K562 (cell line): ENCODE results near the gene LRP2BP. TPM values are rescaled to one million over a fixed set of nuclear protein-coding genes. Genes with fewer than 3 reads are reported as not detected.
A peak's percentile ranks its signal among the peaks of the same experiment; 100 is the strongest.

Experiments
- CCNT2 ChIP-seq: IDR thresholded peaks from 2 replicates; pipeline ENCODE4 v1.6.1; 2011; ENCODE audit warnings: borderline replicate concordance, low read depth, mild to moderate bottlenecking, moderate library complexity, mixed read lengths, low read length; ENCODE audit not compliant: insufficient read length; ENCODE audit errors: extremely low read depth
- JUND ChIP-seq, 2 experiments: IDR thresholded peaks; 2 replicates in 1 of 2; 3 replicates in 1 of 2; pipeline ENCODE4 v1.6.1; 2011; ENCODE audit warnings: borderline replicate concordance in 2 of 2, low read depth in 2 of 2, low read length in 2 of 2, improper control_type of control experiment in 1 of 2, missing biosample characterization in 1 of 2, missing genetic modification characterization in 1 of 2, missing genetic modification reagents in 1 of 2
- PCBP2 ChIP-seq: fragments of 200-400 bp; formaldehyde crosslinking; IDR thresholded peaks from 2 replicates; pipeline ENCODE4 v1.6.1; 2018; ENCODE audit warnings: low read length, low read depth, mild to moderate bottlenecking, moderate library complexity; ENCODE audit not compliant: poor library complexity, severe bottlenecking
- RCOR1 ChIP-seq, 2 experiments: IDR thresholded peaks; 2 replicates each; pipeline ENCODE4 v1.6.1; 2012; ENCODE audit warnings: low read depth in 2 of 2, low read length in 2 of 2, borderline replicate concordance in 1 of 2, improper control_type of control experiment in 1 of 2
- TCFL5 ChIP-seq: fragments of 250-450 bp; sonication (Bioruptor Pico); conservative IDR thresholded peaks from 2 replicates; pipeline ENCODE4 v1.6.1; 2021; ENCODE audit warnings: mild to moderate bottlenecking, moderate library complexity, matching md5 sums
- ZNF143 ChIP-seq: sonication (generic); formaldehyde crosslinking; IDR thresholded peaks from 2 replicates; pipeline ENCODE4 v1.9.0; 2022; ENCODE audit warnings: mild to moderate bottlenecking, missing genetic modification reagents
- polyA plus RNA-seq, 8 experiments: library from polyadenylated mRNA; depleted of rRNA in 4 of 8; stranded (reverse) in 5 of 8; unstranded in 3 of 8; fragments of >200 nt; fragmentation: Nextera tagmentation in 2 of 8; fragmentation: Illumina TruSeq in 1 of 8; extraction: Ambion mirVana in 2 of 8; extraction: Trizol in 1 of 8; gene quantifications; 2 replicates each; pipeline versions ENCODE4 v1.2.1 to v1.2.3, GENCODE V29; 2011 to 2014; ENCODE audit warnings: inconsistent platforms in 1 of 8, missing spikeins in 1 of 8
- total RNA-seq, 7 experiments: library from RNA; depleted of rRNA in 6 of 7; stranded (reverse); fragments of >200 nt in 6 of 7; fragmentation: Illumina TruSeq in 2 of 7; extraction: Trizol in 2 of 7; gene quantifications; 2 replicates each; pipeline versions ENCODE4 v1.2.1 to v1.2.3, GENCODE V29; 2011 to 2021; ENCODE audit warnings: low replicate concordance in 1 of 7
- TF ChIP-seq, protein P1 (sequence below), 2 experiments: IDR thresholded peaks in 1 of 2; conservative IDR thresholded peaks in 1 of 2; 2 replicates each; pipeline ENCODE4 v1.6.1; 2016; ENCODE audit warnings: low read depth in 2 of 2, mild to moderate bottlenecking in 1 of 2, missing compliant biosample characterization in 1 of 2, missing genetic modification characterization in 1 of 2, moderate library complexity in 1 of 2
- TF ChIP-seq, protein P2 (sequence below): fragments of 250-450 bp; sonication (Bioruptor Pico); IDR thresholded peaks from 2 replicates; pipeline ENCODE4 v1.8.0; 2022; ENCODE audit warnings: inconsistent platforms

The LRP2BP gene
- total and polyA plus RNA-seq, 9 of the 15 experiments (the other 6 are each of a cell fraction or from before 2014, with no cell fraction given) = 0.42 to 2.1 (median 0.62) TPM

DNA sequence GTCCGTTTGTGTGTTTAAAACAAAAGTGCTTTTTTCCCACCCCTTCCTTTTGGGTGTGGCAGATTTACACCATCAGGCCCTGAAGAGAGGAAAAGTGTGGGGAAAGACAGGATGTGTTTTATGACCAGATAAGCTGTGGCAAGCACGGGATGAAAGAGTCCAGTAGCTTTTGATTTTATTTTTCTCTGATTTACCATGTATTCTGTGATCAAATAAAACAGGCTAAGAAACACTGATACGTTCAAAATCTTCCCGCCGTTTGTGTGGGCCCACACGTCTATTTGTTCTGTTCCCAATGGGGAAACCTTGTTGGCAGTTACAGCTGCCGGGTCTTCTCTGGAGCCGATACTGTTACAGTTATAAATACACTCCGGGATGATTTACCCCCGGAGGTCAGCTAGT lies 10.8 kb downstream of the LRP2BP start (continued):
- TF ChIP-seq, protein P1, sequence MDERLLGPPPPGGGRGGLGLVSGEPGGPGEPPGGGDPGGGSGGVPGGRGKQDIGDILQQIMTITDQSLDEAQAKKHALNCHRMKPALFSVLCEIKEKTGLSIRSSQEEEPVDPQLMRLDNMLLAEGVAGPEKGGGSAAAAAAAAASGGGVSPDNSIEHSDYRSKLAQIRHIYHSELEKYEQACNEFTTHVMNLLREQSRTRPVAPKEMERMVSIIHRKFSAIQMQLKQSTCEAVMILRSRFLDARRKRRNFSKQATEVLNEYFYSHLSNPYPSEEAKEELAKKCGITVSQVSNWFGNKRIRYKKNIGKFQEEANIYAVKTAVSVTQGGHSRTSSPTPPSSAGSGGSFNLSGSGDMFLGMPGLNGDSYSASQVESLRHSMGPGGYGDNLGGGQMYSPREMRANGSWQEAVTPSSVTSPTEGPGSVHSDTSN (CRISPR knock-in tag; IDR thresholded peaks at IDR 0.05; ENCODE audit: low read depth) = no peak
- TF ChIP-seq, protein P1 (tag; conservative IDR thresholded peaks at IDR 0.05; ENCODE audit: low read depth) = peak; percentile 38; the same call in 1 of the 2 replicates
- TF ChIP-seq ZNF143 (CRISPR knock-in tag) (no peak), PCBP2 (no peak), RCOR1 (IDR thresholded peaks at IDR 0.05; ENCODE audit: borderline replicate concordance in 1 of 2, low read depth in 2 of 2, low read length in 2 of 2) (peak in 1 of 2 experiments; percentile 97; a peak in 2 of 4 replicates), CCNT2 (no peak), JUND (IDR thresholded peaks at IDR 0.05; ENCODE audit: borderline replicate concordance, low read depth, low read length) (no peak), JUND (tag; IDR thresholded peaks at IDR 0.05; ENCODE audit: borderline replicate concordance, low read depth, low read length) (no peak), TCFL5 (CRISPR knock-in tag) (no peak)
- TF ChIP-seq, protein P2, sequence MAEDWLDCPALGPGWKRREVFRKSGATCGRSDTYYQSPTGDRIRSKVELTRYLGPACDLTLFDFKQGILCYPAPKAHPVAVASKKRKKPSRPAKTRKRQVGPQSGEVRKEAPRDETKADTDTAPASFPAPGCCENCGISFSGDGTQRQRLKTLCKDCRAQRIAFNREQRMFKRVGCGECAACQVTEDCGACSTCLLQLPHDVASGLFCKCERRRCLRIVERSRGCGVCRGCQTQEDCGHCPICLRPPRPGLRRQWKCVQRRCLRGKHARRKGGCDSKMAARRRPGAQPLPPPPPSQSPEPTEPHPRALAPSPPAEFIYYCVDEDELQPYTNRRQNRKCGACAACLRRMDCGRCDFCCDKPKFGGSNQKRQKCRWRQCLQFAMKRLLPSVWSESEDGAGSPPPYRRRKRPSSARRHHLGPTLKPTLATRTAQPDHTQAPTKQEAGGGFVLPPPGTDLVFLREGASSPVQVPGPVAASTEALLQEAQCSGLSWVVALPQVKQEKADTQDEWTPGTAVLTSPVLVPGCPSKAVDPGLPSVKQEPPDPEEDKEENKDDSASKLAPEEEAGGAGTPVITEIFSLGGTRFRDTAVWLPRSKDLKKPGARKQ (CRISPR knock-in tag) = no peak
